K562 (cell line): ENCODE data around the gene NUDT22. TPM values are rescaled to one million over a fixed set of nuclear protein-coding genes. Genes with fewer than 3 reads are reported as not detected.

Experiments
- BRD9 ChIP-seq: fragments of 450-650 bp; IDR thresholded peaks from 2 replicates; pipeline ENCODE4 v1.6.1; 2018; ENCODE audit warnings: low read depth; ENCODE audit not compliant: partially characterized antibody
- CBX3 ChIP-seq, 2 experiments: IDR thresholded peaks; 1 replicate in 1 of 2; 2 replicates in 1 of 2; pipeline ENCODE4 v1.6.1; 2012; ENCODE audit warnings: inconsistent platforms in 2 of 2, low read length in 2 of 2, borderline replicate concordance in 1 of 2, control low read depth in 1 of 2
- CHCHD3 ChIP-seq: fragments of 250-450 bp; sonication (Bioruptor Pico); IDR thresholded peaks from 2 replicates; pipeline ENCODE4 v2.1.2; 2022; ENCODE audit warnings: mild to moderate bottlenecking
- IFI16 ChIP-seq: fragments of 250-450 bp; sonication (Bioruptor Pico); IDR thresholded peaks from 2 replicates; pipeline ENCODE4 v2.1.2; 2022; ENCODE audit warnings: mild to moderate bottlenecking, inconsistent platforms
- MEIS2 ChIP-seq: fragments of 450-650 bp; IDR thresholded peaks from 2 replicates; pipeline ENCODE4 v1.6.1; 2014; ENCODE audit warnings: mild to moderate bottlenecking; ENCODE audit not compliant: partially characterized antibody
- NCOA1 ChIP-seq: fragments of 450-650 bp; IDR thresholded peaks from 2 replicates; pipeline ENCODE4 v1.6.1; 2016; ENCODE audit warnings: low read depth
- PTRF ChIP-seq: fragments of 450-650 bp; IDR thresholded peaks from 2 replicates; pipeline ENCODE4 v1.6.1; 2016; ENCODE audit warnings: mild to moderate bottlenecking, missing genetic modification characterization, missing compliant biosample characterization
- RCOR1 ChIP-seq, 2 experiments: IDR thresholded peaks; 2 replicates each; pipeline ENCODE4 v1.6.1; 2012; ENCODE audit warnings: low read depth in 2 of 2, low read length in 2 of 2, borderline replicate concordance in 1 of 2, improper control_type of control experiment in 1 of 2
- SNRNP70 ChIP-seq: fragments of 200-400 bp; formaldehyde crosslinking; optimal IDR thresholded peaks from 2 replicates; pipeline ENCODE3; 2017; ENCODE audit warnings: low read depth, low read length
- TSC22D4 ChIP-seq: fragments of 450-650 bp; IDR thresholded peaks from 2 replicates; pipeline ENCODE4 v1.6.1; 2016; ENCODE audit warnings: missing genetic modification characterization, missing biosample characterization, control low read depth
- ZNF140 ChIP-seq: fragments of 250-450 bp; sonication (Bioruptor Pico); IDR thresholded peaks from 2 replicates; pipeline ENCODE4 v1.8.0; 2021; ENCODE audit warnings: moderate library complexity, mild to moderate bottlenecking, inconsistent platforms
- ZNF23 ChIP-seq: fragments of 250-450 bp; sonication (Bioruptor Pico); IDR thresholded peaks from 2 replicates; pipeline ENCODE4 v1.4.0; 2020; ENCODE audit warnings: mild to moderate bottlenecking
- ZNF766 ChIP-seq: fragments of 200-800 bp; sonication (Bioruptor generic); conservative IDR thresholded peaks from 2 replicates; pipeline ENCODE4 v1.6.1; 2016; ENCODE audit warnings: missing genetic modification characterization, missing compliant biosample characterization
- polyA plus RNA-seq, 8 experiments: library from polyadenylated mRNA; depleted of rRNA in 4 of 8; stranded (reverse) in 5 of 8; unstranded in 3 of 8; fragments of >200 nt; fragmentation: Nextera tagmentation in 2 of 8; fragmentation: Illumina TruSeq in 1 of 8; extraction: Ambion mirVana in 2 of 8; extraction: Trizol in 1 of 8; gene quantifications; 2 replicates each; pipeline versions ENCODE4 v1.2.1 to v1.2.3, GENCODE V29; 2011 to 2014; ENCODE audit warnings: inconsistent platforms in 1 of 8, missing spikeins in 1 of 8
- total RNA-seq, 7 experiments: library from RNA; depleted of rRNA in 6 of 7; stranded (reverse); fragments of >200 nt in 6 of 7; fragmentation: Illumina TruSeq in 2 of 7; extraction: Trizol in 2 of 7; gene quantifications; 2 replicates each; pipeline versions ENCODE4 v1.2.1 to v1.2.3, GENCODE V29; 2011 to 2021; ENCODE audit warnings: low replicate concordance in 1 of 7
- TF ChIP-seq, protein P1 (sequence below), 2 experiments: IDR thresholded peaks in 1 of 2; conservative IDR thresholded peaks in 1 of 2; 2 replicates each; pipeline ENCODE4 v1.6.1; 2016; ENCODE audit warnings: low read depth in 2 of 2, mild to moderate bottlenecking in 1 of 2, missing compliant biosample characterization in 1 of 2, missing genetic modification characterization in 1 of 2, moderate library complexity in 1 of 2
- TF ChIP-seq, protein P2 (sequence below), 2 experiments: fragments of 450-650 bp in 1 of 2; sonication (generic) in 1 of 2; formaldehyde crosslinking; conservative IDR thresholded peaks; 2 replicates each; pipeline versions ENCODE4 v1.4.0 to v1.8.1; 2020 to 2022; ENCODE audit warnings: mild to moderate bottlenecking in 1 of 2, missing genetic modification reagents in 1 of 2
- TF ChIP-seq, protein P3 (sequence below): fragments of 450-650 bp; IDR thresholded peaks from 2 replicates; pipeline ENCODE4 v1.6.1; 2017; ENCODE audit warnings: antibody characterized with exemption
- TF ChIP-seq, protein P4 (sequence below): sonication (generic); formaldehyde crosslinking; IDR thresholded peaks from 2 replicates; pipeline ENCODE4 v1.8.0; 2022; ENCODE audit warnings: missing genetic modification reagents, mild to moderate bottlenecking, borderline replicate concordance
- TF ChIP-seq, protein P5 (sequence below): fragments of 450-650 bp; IDR thresholded peaks from 2 replicates; pipeline ENCODE4 v1.6.1; 2016; ENCODE audit warnings: antibody characterized with exemption
- TF ChIP-seq, protein P6 (sequence below): sonication (generic); formaldehyde crosslinking; IDR thresholded peaks from 2 replicates; pipeline ENCODE4 v1.9.0; 2022; ENCODE audit warnings: mild to moderate bottlenecking, missing genetic modification reagents

The NUDT22 gene
- total and polyA plus RNA-seq, 9 of the 15 experiments (the other 6 are each of a cell fraction or from before 2014, with no cell fraction given), result 6.3 to 92.6 (median 37.4) TPM

DNA sequence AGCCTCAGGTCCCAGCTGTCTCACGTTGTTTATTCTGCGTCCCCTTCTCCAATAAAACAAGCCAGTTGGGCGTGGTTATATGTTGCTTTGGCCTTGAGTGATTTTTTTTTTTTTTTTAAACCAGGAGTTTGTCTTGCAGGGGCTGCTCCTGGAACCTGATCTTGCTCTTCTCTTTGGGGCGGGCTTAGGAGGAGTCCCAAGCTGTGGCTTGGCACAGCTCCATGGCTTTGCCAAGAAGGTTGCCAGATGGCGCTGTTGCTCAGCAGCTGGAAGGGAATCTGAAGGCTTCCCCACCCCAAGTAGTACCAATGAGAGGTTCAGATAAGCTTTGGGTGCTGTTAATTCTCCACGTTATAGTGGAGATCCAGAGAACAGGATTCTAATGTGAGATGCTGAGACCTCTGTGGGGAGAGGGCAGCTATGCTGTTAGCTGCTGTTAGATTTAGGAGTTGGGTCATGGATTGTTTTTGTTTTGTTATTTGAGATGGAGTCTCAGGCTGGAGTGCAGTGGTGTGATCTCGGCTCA lies 21.5 kb upstream of the NUDT22 start (continued):
- TF ChIP-seq, protein P1, sequence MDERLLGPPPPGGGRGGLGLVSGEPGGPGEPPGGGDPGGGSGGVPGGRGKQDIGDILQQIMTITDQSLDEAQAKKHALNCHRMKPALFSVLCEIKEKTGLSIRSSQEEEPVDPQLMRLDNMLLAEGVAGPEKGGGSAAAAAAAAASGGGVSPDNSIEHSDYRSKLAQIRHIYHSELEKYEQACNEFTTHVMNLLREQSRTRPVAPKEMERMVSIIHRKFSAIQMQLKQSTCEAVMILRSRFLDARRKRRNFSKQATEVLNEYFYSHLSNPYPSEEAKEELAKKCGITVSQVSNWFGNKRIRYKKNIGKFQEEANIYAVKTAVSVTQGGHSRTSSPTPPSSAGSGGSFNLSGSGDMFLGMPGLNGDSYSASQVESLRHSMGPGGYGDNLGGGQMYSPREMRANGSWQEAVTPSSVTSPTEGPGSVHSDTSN (CRISPR knock-in tag; IDR thresholded peaks at IDR 0.05; ENCODE audit: low read depth), result no peak
- TF ChIP-seq, protein P1 (tag; conservative IDR thresholded peaks at IDR 0.05; ENCODE audit: low read depth), result no peak
- no peak for TF ChIP-seq SNRNP70
- peak; percentile 52 for TF ChIP-seq BRD9
- TF ChIP-seq, protein P2, sequence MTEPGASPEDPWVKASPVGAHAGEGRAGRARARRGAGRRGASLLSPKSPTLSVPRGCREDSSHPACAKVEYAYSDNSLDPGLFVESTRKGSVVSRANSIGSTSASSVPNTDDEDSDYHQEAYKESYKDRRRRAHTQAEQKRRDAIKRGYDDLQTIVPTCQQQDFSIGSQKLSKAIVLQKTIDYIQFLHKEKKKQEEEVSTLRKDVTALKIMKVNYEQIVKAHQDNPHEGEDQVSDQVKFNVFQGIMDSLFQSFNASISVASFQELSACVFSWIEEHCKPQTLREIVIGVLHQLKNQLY (CRISPR knock-in tag; conservative IDR thresholded peaks at IDR 0.05), result no peak
- TF ChIP-seq MEIS2, result no peak
- TF ChIP-seq CHCHD3, result no peak
- TF ChIP-seq CBX3 (IDR thresholded peaks at IDR 0.05; ENCODE audit: borderline replicate concordance in 1 of 2, low read length in 2 of 2), result 0 out of 3 replicates have a peak, but pooled peaks of 1 of the 2 experiments have one; percentile 41
- no peak for TF ChIP-seq IFI16 (CRISPR knock-in tag)
- peak in 1 of 2 experiments; percentile 70; a peak in 2 of 4 replicates for TF ChIP-seq RCOR1 (IDR thresholded peaks at IDR 0.05; ENCODE audit: borderline replicate concordance in 1 of 2, low read depth in 2 of 2, low read length in 2 of 2)
- TF ChIP-seq, protein P3, sequence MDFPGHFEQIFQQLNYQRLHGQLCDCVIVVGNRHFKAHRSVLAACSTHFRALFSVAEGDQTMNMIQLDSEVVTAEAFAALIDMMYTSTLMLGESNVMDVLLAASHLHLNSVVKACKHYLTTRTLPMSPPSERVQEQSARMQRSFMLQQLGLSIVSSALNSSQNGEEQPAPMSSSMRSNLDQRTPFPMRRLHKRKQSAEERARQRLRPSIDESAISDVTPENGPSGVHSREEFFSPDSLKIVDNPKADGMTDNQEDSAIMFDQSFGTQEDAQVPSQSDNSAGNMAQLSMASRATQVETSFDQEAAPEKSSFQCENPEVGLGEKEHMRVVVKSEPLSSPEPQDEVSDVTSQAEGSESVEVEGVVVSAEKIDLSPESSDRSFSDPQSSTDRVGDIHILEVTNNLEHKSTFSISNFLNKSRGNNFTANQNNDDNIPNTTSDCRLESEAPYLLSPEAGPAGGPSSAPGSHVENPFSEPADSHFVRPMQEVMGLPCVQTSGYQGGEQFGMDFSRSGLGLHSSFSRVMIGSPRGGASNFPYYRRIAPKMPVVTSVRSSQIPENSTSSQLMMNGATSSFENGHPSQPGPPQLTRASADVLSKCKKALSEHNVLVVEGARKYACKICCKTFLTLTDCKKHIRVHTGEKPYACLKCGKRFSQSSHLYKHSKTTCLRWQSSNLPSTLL, result no peak
- no peak for TF ChIP-seq PTRF (tag)
- no peak for TF ChIP-seq ZNF140 (CRISPR knock-in tag)
- no peak for TF ChIP-seq ZNF23 (CRISPR knock-in tag)
- no peak for TF ChIP-seq ZNF766 (CRISPR knock-in tag)
- TF ChIP-seq, protein P4, sequence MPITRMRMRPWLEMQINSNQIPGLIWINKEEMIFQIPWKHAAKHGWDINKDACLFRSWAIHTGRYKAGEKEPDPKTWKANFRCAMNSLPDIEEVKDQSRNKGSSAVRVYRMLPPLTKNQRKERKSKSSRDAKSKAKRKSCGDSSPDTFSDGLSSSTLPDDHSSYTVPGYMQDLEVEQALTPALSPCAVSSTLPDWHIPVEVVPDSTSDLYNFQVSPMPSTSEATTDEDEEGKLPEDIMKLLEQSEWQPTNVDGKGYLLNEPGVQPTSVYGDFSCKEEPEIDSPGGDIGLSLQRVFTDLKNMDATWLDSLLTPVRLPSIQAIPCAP (CRISPR knock-in tag), result no peak
- TF ChIP-seq, protein P5, sequence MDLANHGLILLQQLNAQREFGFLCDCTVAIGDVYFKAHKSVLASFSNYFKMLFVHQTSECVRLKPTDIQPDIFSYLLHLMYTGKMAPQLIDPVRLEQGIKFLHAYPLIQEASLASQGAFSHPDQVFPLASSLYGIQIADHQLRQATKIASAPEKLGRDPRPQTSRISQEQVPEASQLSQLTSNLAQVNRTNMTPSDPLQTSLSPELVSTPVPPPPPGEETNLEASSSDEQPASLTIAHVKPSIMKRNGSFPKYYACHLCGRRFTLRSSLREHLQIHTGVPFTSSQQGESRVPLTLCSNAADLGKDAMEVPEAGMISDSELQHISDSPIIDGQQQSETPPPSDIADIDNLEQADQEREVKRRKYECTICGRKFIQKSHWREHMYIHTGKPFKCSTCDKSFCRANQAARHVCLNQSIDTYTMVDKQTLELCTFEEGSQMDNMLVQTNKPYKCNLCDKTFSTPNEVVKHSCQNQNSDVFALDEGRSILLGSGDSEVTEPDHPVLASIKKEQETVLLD, result no peak
- TF ChIP-seq, protein P6, sequence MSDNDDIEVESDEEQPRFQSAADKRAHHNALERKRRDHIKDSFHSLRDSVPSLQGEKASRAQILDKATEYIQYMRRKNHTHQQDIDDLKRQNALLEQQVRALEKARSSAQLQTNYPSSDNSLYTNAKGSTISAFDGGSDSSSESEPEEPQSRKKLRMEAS (CRISPR knock-in tag), result no peak
- no peak for TF ChIP-seq NCOA1
- no peak for TF ChIP-seq TSC22D4
